CD4-positive, alpha-beta T cell treated with Interleukin-12 subunit alpha and Interleukin-12 subunit beta, for 1 hour (primary cell): ENCODE data around the gene PGAM1.
"Not testable (repeated sequence)": the region's sequence is repeated elsewhere in the genome, so short reads cannot be mapped to it uniquely, and the experiment has no call there.

Experiments used
- DNase-seq: peaks from one replicate; pipeline ENCODE4 v3.0.0-alpha.2; 2020

Gene PGAM1

DNA sequence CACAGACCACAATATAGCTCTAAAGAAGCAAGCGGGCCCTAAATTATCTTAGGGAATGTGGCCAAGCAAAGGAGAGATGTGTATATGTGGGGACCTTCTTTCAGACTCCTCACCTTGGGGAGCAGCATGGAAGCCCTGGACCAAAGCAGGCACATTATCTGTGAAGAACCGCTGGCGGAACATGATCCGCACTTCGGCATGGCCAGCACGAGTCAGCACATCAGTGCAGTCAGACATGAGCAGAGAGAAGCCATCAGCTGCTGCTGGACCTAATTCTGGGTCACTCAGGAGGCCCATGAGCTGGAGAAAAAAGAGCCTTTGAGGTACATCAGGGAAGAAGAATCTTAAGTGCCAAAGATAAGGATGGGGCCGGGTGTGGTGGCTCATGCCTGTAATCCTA, 33.9 kb downstream of the PGAM1 start:
- no peak for DNase-seq

DNA sequence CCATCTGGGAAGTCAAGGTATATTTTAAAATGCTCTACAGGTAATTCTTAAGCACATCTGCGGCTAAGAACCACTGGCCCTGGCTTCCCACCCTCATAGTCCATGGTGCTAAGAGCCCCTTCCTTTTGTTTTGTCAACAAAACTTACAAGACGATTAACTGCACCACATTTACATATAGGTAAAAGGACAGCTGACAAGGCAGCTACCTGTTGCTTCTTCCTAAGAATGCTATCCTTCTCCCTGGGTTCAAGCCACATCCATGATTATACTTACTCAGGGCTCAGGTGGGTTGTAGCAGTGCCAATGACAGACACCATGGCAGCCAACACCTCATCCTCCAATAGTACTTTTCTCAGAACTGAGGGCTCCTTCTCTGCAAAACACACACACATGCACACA, 36.3 kb downstream of the PGAM1 start:
- no peak for DNase-seq

DNA sequence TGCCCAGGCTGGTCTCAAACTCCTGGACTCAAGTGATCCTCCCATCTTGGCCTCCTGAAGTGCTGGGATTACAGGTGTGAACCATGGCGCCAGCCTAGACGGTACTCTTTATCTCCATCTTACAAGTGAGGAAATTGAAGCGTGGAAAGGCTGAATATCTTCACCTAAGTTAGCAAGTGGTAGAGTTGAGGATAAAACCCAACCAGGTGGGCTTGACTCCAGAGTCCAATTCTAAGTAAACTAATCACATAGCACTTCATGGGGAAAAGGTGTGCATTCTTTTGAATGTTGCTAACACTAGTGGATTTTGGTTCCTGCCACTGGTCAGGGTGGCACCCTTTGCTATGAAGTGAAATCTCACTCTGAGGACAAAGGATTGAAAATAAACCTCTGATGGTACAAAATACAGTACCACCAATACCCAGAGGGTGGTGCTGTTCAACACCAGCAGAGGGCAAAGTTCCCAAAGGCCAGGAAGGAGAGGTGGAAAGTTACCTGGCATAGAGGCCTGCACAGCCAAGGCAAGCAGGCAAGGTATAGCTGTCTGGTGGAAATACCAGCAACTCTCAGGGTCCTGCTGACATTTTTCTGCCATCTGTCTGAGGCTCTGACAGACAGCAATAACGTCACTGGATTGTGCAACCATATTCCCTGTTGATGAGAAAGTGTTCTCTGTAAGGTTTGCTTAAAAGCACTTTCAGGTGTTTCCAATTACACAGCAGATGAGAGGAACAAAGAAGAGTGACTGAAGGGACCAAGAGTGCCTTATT, 37.6 kb downstream of the PGAM1 start:
- DNase-seq: peak; percentile 55

DNA sequence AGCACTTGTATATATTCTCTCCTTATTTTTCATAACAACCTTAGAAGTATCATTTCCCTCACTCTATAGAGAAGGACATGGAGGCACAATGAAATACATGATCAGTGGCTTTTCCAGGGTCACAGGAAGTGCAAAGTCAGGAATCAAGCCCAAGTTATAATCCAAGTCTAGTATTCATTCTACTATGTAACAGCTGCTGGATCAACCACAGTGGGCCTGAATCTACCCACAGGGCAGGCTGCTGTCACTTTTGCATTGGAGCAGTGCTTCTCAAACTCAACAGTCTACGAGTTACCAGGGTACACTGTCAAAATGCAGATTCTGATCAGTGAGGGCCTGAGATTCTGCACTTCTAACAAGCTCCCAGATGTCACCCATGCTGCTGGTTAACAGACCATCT, 38.2 kb downstream of the PGAM1 start:
- no peak for DNase-seq

DNA sequence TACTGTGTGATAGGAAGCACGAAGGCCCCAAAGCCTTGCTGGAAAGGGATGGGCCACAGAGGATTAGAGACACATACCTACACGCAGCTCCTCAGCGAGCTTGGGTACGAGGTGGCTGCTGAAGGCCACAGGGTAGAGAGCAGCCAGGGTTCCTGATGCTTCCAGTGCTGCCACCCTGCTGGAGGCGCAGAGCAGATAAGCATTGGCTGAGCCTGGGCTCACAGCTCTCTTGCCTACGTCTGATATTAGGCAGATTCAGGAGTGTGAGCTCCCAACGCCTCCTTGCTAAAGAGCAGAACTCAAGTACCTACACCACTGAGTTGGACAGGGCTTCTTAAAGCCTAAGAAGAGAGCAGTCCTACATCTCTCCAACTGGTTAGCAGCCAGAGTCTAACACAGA, 40.0 kb downstream of the PGAM1 start:
- DNase-seq: no peak

DNA sequence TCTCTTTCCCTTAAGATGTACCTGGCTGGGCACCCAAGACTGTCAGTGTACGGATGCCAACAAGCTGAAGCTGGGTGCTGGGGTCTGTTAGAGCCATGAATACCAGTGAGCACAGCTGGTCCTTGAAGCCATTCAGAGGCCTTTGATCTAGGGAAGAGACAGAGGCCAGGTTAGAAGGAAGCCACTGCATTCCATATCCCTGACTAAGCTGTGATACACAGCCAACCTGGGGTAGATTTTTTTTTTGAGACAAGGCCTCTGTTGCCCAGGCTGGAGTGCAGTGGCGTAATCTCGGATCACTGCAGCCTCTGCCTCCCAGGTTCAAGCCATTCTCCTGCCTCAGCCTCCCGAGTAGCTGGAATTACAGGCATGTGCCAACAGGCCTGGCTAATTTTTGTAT, 40.8 kb downstream of the PGAM1 start:
- no peak for DNase-seq

DNA sequence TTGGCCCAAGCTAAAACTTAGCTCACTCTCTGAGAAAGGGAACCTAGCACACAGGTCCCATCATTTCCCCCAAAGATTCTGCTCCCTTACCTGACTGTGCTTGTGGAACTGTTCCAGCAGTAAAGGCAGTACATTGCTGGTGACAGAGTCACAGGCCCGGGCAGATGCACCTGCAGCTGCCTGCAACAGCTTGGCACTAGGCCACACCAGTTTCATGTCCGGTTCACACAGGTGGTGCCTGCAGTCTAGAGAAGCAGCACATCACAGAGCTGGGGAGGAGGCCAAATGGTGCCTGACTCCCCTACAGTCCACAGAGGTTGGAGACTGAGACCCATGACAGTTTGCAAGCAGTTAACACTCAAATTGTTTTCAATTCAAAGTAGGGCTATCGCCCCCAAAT, 42.2 kb downstream of the PGAM1 start:
- DNase-seq: no peak

DNA sequence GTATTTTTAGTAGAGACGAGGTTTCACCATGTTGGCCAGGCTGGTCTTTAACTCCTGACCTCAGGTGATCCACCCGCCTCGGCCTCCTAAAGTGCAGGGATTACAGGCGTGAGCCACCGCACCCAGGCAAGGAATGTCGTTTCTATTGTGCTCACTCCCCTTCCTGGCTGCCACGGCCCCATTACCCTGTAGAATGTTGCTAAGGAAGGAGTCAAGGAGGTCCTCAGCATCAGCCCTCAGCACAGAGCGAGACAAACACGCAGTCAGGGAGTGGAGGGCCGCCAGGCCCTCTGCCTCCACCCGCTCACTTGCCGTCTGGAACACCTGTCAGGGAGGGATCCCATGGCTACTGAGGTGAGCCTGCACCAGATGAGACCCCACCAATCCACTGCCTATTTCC, 42.8 kb downstream of the PGAM1 start:
- not testable (repeated sequence) for DNase-seq

DNA sequence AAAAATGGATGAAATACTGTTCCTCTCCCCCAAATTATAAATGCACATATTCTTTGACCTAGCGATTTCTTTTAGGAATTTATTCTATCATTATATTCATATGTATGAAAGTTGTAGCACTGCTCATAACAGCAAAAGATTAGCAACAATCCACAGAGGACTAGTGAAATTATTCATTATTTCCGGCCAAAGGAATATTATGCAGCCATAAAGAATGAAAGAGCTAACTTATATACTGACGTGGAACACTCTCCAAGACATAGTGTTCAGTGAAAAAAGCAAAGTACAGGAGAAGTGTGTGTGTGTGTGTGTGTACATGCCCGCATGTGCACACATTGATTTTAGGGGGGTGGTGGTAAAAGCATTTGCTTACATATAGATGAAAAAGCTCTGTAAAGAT, 48.9 kb downstream of the PGAM1 start:
- DNase-seq: no peak

DNA sequence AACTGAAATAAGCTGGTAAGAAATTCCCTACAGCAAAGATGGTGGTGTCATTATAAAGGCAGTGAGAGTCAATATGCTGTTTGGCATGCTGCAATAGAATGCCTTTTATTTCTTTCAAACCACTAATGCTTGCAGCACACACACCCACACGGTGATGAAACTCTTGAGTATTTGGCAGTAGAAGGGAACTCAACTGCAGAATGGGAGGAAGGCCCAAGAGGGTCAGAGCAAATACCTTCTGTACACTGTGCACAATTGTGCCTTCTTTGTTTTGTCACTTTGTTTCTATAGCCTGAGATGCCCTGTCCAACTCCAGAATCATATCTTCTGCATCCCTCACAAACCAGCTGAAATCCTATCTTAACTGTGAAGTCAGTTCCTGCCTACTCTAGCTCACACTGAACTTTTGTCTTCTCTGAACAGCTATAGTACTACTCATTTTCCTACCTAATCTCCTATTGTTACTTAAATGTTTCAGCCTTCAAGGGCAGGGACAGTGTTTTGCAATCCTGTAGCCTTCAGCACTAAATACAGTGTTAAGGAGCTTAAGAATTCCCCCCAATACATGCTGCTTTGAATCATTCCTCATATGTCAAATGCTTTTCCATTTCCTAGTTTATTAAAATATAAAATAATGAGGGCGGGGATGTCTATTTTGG, 50.1 kb downstream of the PGAM1 start:
- DNase-seq: no peak

DNA sequence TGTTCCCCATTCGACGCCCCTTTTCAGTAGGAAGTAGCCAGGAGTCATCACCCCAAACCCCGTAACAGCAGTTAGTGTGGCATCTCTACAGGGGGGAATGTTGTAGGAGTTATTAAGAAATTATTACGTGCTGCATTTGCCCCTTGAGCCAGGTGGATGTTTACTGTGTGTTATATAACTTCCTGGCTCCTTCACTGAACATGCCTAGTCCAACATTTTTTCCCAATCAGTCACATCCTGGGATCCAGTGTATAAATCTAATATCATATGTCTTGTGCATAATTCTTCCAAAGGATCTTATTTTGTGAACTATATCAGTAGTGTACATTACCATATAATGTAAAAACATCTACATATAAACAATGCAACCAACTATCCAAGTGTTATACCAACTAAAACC, 53.4 kb downstream of the PGAM1 start:
- DNase-seq: not testable (repeated sequence)

DNA sequence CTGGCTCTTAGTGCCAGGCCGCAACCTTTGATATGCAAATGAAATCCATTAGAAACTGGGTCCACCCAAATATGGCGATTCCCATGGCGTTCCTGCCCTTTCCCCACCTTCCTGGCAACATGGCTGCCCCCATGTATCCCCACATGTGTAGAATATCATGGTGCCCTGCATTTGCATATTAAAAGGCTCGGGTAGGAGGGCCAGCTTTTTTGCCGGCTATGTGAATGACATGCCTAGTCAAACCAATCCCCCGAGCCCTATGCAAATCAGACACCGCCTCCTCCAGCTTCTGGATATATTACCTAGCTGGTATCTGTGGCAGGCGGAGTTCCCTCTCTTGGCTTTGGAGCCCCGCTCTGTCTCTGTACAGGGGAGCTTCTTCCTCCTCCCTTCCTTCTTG, 53.9 kb downstream of the PGAM1 start:
- no peak for DNase-seq

DNA sequence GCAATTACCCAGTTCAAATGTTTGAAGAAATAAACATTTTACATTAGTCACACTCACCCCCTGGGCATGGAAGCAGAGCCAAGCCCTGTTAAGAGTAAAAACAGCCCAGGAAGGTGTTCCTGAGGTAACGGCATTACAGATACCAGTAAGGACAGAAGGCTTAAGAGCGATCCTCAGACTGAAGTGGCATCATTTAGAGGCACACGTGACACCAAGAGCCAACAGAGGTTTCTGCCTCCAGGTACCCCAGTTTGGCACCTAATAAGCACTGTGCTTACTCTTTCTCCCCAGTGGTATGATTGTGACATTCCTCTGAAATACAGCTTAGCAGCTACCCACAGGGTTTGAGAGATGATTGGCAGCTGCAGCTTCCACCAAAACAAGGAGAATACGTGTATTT, 55.1 kb downstream of the PGAM1 start:
- no peak for DNase-seq

DNA sequence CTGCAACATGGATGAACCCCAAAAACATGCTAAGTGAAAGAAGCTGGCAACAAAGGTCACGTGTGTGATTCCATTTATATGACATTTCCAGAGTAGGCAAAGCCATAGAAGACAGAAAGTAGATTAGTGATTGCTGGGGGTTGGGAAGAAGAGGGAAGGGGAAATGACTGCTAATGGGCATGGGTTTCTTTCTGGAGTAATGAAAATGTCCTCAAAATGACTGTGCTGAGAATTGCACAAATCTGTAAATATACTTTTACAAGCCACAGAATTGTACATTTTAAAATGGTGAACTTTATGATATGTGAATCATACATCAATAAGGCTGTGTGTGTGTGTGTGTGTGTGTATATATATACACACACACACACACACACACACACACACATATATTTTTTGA, 56.4 kb downstream of the PGAM1 start:
- DNase-seq: no peak
